ENCODE measurements around the gene EIF3D. TPM values are rescaled to one million over a fixed set of nuclear protein-coding genes. Genes with fewer than 3 reads are reported as not detected.

Gene EIF3D
- polyA plus RNA-seq, 3 donors: 102 to 244 (median 122) TPM

GRCh38 chr22:36565686-36566085, 36.7 kb upstream of the EIF3D start:
- Histone ChIP-seq H3K4me2 (replicated peaks; ENCODE audit: extremely low read depth, low read length, poor library complexity, severe bottlenecking) (no peak overlapping the region), H3K79me2 (ENCODE audit: insufficient read depth, low read length) (no peaks in the 10 kb centered on the region), H4K20me1 (ENCODE audit: insufficient read depth, low read length) (no peaks in the 10 kb centered on the region), H3K9ac (ENCODE audit: insufficient read depth, low read length, poor library complexity, severe bottlenecking) (no peak overlapping the region), H3K27ac (ENCODE audit: low read depth in 1 of 2, low read length in 2 of 2) (no peak overlapping the region), H2AFZ (ENCODE audit: insufficient read depth, low read depth, low read length, poor library complexity, severe bottlenecking) (no peak overlapping the region), H3K4me3 (replicated peaks in 1 of 3; ENCODE audit: low read depth in 2 of 3, low read length in 3 of 3) (no peak overlapping the region), H3K9me3 (replicated peaks in 1 of 2; ENCODE audit: control insufficient read depth in 1 of 2, insufficient read depth in 1 of 2, low read length in 2 of 2) (no peaks in the 10 kb centered on the region), H3K36me3 (replicated peaks in 1 of 2; ENCODE audit: control insufficient read depth in 1 of 2, insufficient read depth in 2 of 2, low read length in 2 of 2) (no peaks in the 10 kb centered on the region), H3K27me3 (ENCODE audit: control insufficient read depth in 2 of 2, insufficient read depth in 2 of 2, low read length in 2 of 2) (peaks cover 0 to 20% of the 10 kb centered on the region in 2 donors), H3K4me1 (ENCODE audit: control insufficient read depth in 1 of 2, insufficient read depth in 2 of 2, low read length in 2 of 2) (peaks cover 14 to 17% of the 10 kb centered on the region in 2 donors)
- TF ChIP-seq CTCF (IDR thresholded peaks at IDR 0.05): no peak
- 96% methylated on average over 4 of the region's 6 CpGs for WGBS (ENCODE audit: insufficient coverage)
- Mint-ChIP-seq H3K36me3 (no peaks in the 10 kb centered on the region), H3K9me3 (peaks cover 0 to 5% (median 2%) of the 10 kb centered on the region in 7 donors), H3K4me1 (peaks cover 16% of the 10 kb centered on the region), H3K4me3 (peak overlapping the region in 1 of 2 donors; percentile 13), H3K27me3 (ENCODE audit: low read depth in 3 of 3) (peaks cover 9 to 48% (median 46%) of the 10 kb centered on the region in 3 donors), H3K27ac (peak overlapping the region in 1 of 7 donors; percentile 7)
- intact Hi-C loops (cut with micrococcal nuclease): no loop called here
- no peak for DNase-seq

GRCh38 chr22:36565159-36565507, 36.2 kb upstream of the EIF3D start:
- Histone ChIP-seq H3K4me1 (ENCODE audit: control insufficient read depth in 1 of 2, insufficient read depth in 2 of 2, low read length in 2 of 2) (peaks cover 14 to 17% of the 10 kb centered on the region in 2 donors), H3K9me3 (replicated peaks in 1 of 2; ENCODE audit: control insufficient read depth in 1 of 2, insufficient read depth in 1 of 2, low read length in 2 of 2) (no peaks in the 10 kb centered on the region), H3K36me3 (replicated peaks in 1 of 2; ENCODE audit: control insufficient read depth in 1 of 2, insufficient read depth in 2 of 2, low read length in 2 of 2) (no peaks in the 10 kb centered on the region), H3K4me2 (replicated peaks; ENCODE audit: extremely low read depth, low read length, poor library complexity, severe bottlenecking) (no peak overlapping the region), H3K27me3 (ENCODE audit: control insufficient read depth in 2 of 2, insufficient read depth in 2 of 2, low read length in 2 of 2) (peaks cover 0 to 20% of the 10 kb centered on the region in 2 donors), H4K20me1 (ENCODE audit: insufficient read depth, low read length) (no peaks in the 10 kb centered on the region), H2AFZ (ENCODE audit: insufficient read depth, low read depth, low read length, poor library complexity, severe bottlenecking) (no peak overlapping the region), H3K79me2 (ENCODE audit: insufficient read depth, low read length) (no peaks in the 10 kb centered on the region), H3K27ac (ENCODE audit: low read depth in 1 of 2, low read length in 2 of 2) (no peak overlapping the region), H3K9ac (ENCODE audit: insufficient read depth, low read length, poor library complexity, severe bottlenecking) (no peak overlapping the region), H3K4me3 (replicated peaks in 1 of 3; ENCODE audit: low read depth in 2 of 3, low read length in 3 of 3) (no peak overlapping the region)
- WGBS (ENCODE audit: insufficient coverage): 97% methylated on average over 4 of the region's 5 CpGs
- intact Hi-C loops (cut with micrococcal nuclease): no loop called here
- Mint-ChIP-seq H3K4me3 (peak overlapping the region in 1 of 2 donors; percentile 4), H3K4me1 (peaks cover 16% of the 10 kb centered on the region), H3K27me3 (ENCODE audit: low read depth in 3 of 3) (peaks cover 7 to 49% (median 46%) of the 10 kb centered on the region in 3 donors), H3K27ac (no peak overlapping the region), H3K36me3 (no peaks in the 10 kb centered on the region), H3K9me3 (peaks cover 0 to 5% (median 2%) of the 10 kb centered on the region in 7 donors)
- TF ChIP-seq CTCF (IDR thresholded peaks at IDR 0.05): no peak
- DNase-seq: no peak

Data from CD14-positive monocyte (primary cell).